Natural killer cell (primary cell): ENCODE results near the gene C1orf21. TPM values are rescaled to one million over a fixed set of nuclear protein-coding genes. Genes with fewer than 3 reads are reported as not detected.

ENCODE experiments used
- ATAC-seq, 3 donors: fragments of 150-1000 bp in 2 of 3; fragments of 200-7000 bp in 1 of 3; cut with Tn5 transposase; 1 replicate in 1 of 3; 2 replicates in 2 of 3; pipeline ENCODE4 v1.10.0; 2021; ENCODE audit warnings: mild to moderate bottlenecking in 2 of 3, moderate library complexity in 2 of 3
- DNase-seq, 2 donors: peaks; one replicate each; pipeline versions ENCODE4 v3.0.0 to v3.0.0-alpha.2; 2013 to 2021; ENCODE audit warnings: mixed read lengths in 1 of 2
- H3K27ac ChIP-seq: one replicate; pipeline ENCODE4 v1.5.1; 2013; ENCODE audit warnings: mild to moderate bottlenecking, low read length
- H3K27me3 ChIP-seq: one replicate; pipeline ENCODE4 v1.6.1; 2013; ENCODE audit warnings: low read length; ENCODE audit not compliant: control insufficient read depth, insufficient read depth
- H3K36me3 ChIP-seq: one replicate; pipeline ENCODE4 v1.6.1; 2013; ENCODE audit warnings: low read length; ENCODE audit not compliant: control insufficient read depth, insufficient read depth
- H3K4me1 ChIP-seq: one replicate; pipeline ENCODE4 v1.6.1; 2013; ENCODE audit warnings: low read length; ENCODE audit not compliant: control insufficient read depth, insufficient read depth
- H3K4me3 ChIP-seq: one replicate; pipeline ENCODE4 v1.5.1; 2013; ENCODE audit warnings: low read length
- H3K9me3 ChIP-seq: one replicate; pipeline ENCODE4 v1.6.1; 2013; ENCODE audit warnings: low read length; ENCODE audit not compliant: control insufficient read depth, insufficient read depth
- H3K27ac Mint-ChIP-seq, 2 donors: one replicate each; pipeline ENCODE4 v1.8.0; 2022; ENCODE audit warnings: mild to moderate bottlenecking in 2 of 2, mixed read lengths in 2 of 2, moderate library complexity in 1 of 2
- H3K27me3 Mint-ChIP-seq, 2 donors: one replicate each; pipeline ENCODE4 v1.8.0; 2022; ENCODE audit warnings: low read depth in 2 of 2, mixed read lengths in 2 of 2
- H3K36me3 Mint-ChIP-seq: one replicate; pipeline ENCODE4 v1.8.0; 2022; ENCODE audit warnings: mixed read lengths
- H3K4me1 Mint-ChIP-seq, 2 donors: one replicate each; pipeline ENCODE4 v1.8.0; 2022; ENCODE audit warnings: mixed read lengths in 2 of 2
- H3K4me3 Mint-ChIP-seq: one replicate; pipeline ENCODE4 v1.8.0; 2022; ENCODE audit warnings: mild to moderate bottlenecking, moderate library complexity, mixed read lengths
- H3K9me3 Mint-ChIP-seq, 2 donors: one replicate each; pipeline ENCODE4 v1.8.0; 2022; ENCODE audit warnings: mixed read lengths in 2 of 2
- CTCF ChIP-seq: fragments of 200-600 bp; IDR thresholded peaks from one replicate; pipeline ENCODE4 v1.8.0; 2022; ENCODE audit warnings: antibody characterized with exemption
- WGBS: methylation state at CpG from one replicate; pipeline ENCODE4 v1.1.7; 2013; ENCODE audit warnings: missing lambda C conversion rate; ENCODE audit not compliant: insufficient coverage; 5-methylcytosine and 5-hydroxymethylcytosine counted together
- intact Hi-C: fragments of 100-400 bp; cut with micrococcal nuclease; formaldehyde crosslinking; loops from one replicate; pipeline ENCODE4 v1.14.2; 2022
- total RNA-seq, 4 donors: library from RNA; stranded (reverse); fragments of 120-200 nt in 1 of 4; gene quantifications; one replicate each; pipeline versions ENCODE4 v1.2.3 to v1.2.4, GENCODE V29; 2013 to 2022

C1orf21 gene
- total RNA-seq, 3 donors from 2014 or later (not counting 1 experiment from before 2014, with no cell fraction given) = 84.3 to 111 (median 88.3) TPM

GRCh38 chr1:184623404-184623803 is 236.6 kb downstream of the C1orf21 start:
- Mint-ChIP-seq H3K27me3 (no peaks in the 10 kb centered on the region), H3K9me3 (no peaks in the 10 kb centered on the region), H3K4me3 (no peak overlapping the region), H3K27ac (no peak overlapping the region), H3K4me1 (peaks cover 14 to 18% of the 10 kb centered on the region in 2 donors), H3K36me3 (no peaks in the 10 kb centered on the region)
- intact Hi-C loops = no loop called here
- no peak for TF ChIP-seq CTCF
- Histone ChIP-seq H3K4me1 (no peaks in the 10 kb centered on the region), H3K9me3 (no peaks in the 10 kb centered on the region), H3K4me3 (no peak overlapping the region), H3K36me3 (peaks cover 3% of the 10 kb centered on the region), H3K27me3 (no peaks in the 10 kb centered on the region), H3K27ac (no peak overlapping the region)
- ATAC-seq = no peak
- DNase-seq = no peak
- WGBS = 89% methylated on average over 3 of the region's 4 CpGs

GRCh38 chr1:184624051-184624450 is 237.2 kb downstream of the C1orf21 start:
- DNase-seq (no peak), ATAC-seq (no peak)
- no peak for TF ChIP-seq CTCF
- Histone ChIP-seq H3K27ac (no peak overlapping the region), H3K4me3 (no peak overlapping the region), H3K9me3 (no peaks in the 10 kb centered on the region), H3K36me3 (peaks cover 3% of the 10 kb centered on the region), H3K27me3 (no peaks in the 10 kb centered on the region), H3K4me1 (no peaks in the 10 kb centered on the region)
- H3K4me1 Mint-ChIP-seq = peaks cover 16 to 18% of the 10 kb centered on the region in 2 donors
- intact Hi-C loops = no loop called here
- no peak overlapping the region for H3K27ac Mint-ChIP-seq
- H3K9me3 Mint-ChIP-seq = no peaks in the 10 kb centered on the region
- H3K36me3 Mint-ChIP-seq = no peaks in the 10 kb centered on the region
- no peak overlapping the region for H3K4me3 Mint-ChIP-seq
- no peaks in the 10 kb centered on the region for H3K27me3 Mint-ChIP-seq
- WGBS = 93% methylated on average over 2 of the region's 2 CpGs

GRCh38 chr1:184624626-184625025 is 237.8 kb downstream of the C1orf21 start:
- ATAC-seq (no peak), DNase-seq (no peak)
- no peak overlapping the region for H3K4me3 Mint-ChIP-seq
- 100% methylated on average over 5 of the region's 5 CpGs for WGBS
- no peaks in the 10 kb centered on the region for H3K9me3 Mint-ChIP-seq
- Histone ChIP-seq H3K4me3 (no peak overlapping the region), H3K4me1 (no peaks in the 10 kb centered on the region), H3K36me3 (no peaks in the 10 kb centered on the region), H3K27ac (no peak overlapping the region), H3K9me3 (no peaks in the 10 kb centered on the region), H3K27me3 (no peaks in the 10 kb centered on the region)
- no peaks in the 10 kb centered on the region for H3K27me3 Mint-ChIP-seq
- intact Hi-C loops = no loop called here
- TF ChIP-seq CTCF = no peak
- no peak overlapping the region for H3K27ac Mint-ChIP-seq
- no peaks in the 10 kb centered on the region for H3K36me3 Mint-ChIP-seq
- H3K4me1 Mint-ChIP-seq = peaks cover 18 to 21% of the 10 kb centered on the region in 2 donors

GRCh38 chr1:184625271-184625670 is 238.4 kb downstream of the C1orf21 start:
- H3K36me3 Mint-ChIP-seq = no peaks in the 10 kb centered on the region
- H3K36me3 ChIP-seq = no peaks in the 10 kb centered on the region
- no peaks in the 10 kb centered on the region for H3K27me3 Mint-ChIP-seq
- WGBS = no CpG with 5 or more reads among the region's 4 CpGs
- ATAC-seq = no peak
- no peaks in the 10 kb centered on the region for H3K27me3 ChIP-seq
- no peak for DNase-seq
- H3K4me3 Mint-ChIP-seq = no peak overlapping the region
- TF ChIP-seq CTCF = no peak
- peaks cover 18 to 21% of the 10 kb centered on the region in 2 donors for H3K4me1 Mint-ChIP-seq
- H3K27ac ChIP-seq = no peak overlapping the region
- no peak overlapping the region for H3K4me3 ChIP-seq
- H3K27ac Mint-ChIP-seq = no peak overlapping the region
- intact Hi-C loops = no loop called here
- no peaks in the 10 kb centered on the region for H3K4me1 ChIP-seq
- H3K9me3 Mint-ChIP-seq = no peaks in the 10 kb centered on the region
- H3K9me3 ChIP-seq = no peaks in the 10 kb centered on the region
